A673 (cell line): ENCODE data around the gene BSPH1.
"Not testable (repeated sequence)": the region's sequence is repeated elsewhere in the genome, so short reads cannot be mapped to it uniquely, and the experiment has no call there.

ENCODE experiments used
- EZH2 ChIP-seq: fragments of 200-600 bp; sonication (generic); IDR thresholded peaks from 2 replicates; pipeline ENCODE4 v1.6.1; 2017; ENCODE audit warnings: borderline replicate concordance, low read depth, mild to moderate bottlenecking, mixed read lengths, antibody characterized with exemption, low read length; ENCODE audit not compliant: poor library complexity, severe bottlenecking
- TF ChIP-seq, protein P1 (sequence below): fragments of 300-800, 200-600 bp; sonication (generic); conservative IDR thresholded peaks from 2 replicates; pipeline ENCODE4 v1.5.1; 2017; ENCODE audit warnings: low read depth, mild to moderate bottlenecking, antibody characterized with exemption, low read length, moderate library complexity, mixed read lengths

DNA sequence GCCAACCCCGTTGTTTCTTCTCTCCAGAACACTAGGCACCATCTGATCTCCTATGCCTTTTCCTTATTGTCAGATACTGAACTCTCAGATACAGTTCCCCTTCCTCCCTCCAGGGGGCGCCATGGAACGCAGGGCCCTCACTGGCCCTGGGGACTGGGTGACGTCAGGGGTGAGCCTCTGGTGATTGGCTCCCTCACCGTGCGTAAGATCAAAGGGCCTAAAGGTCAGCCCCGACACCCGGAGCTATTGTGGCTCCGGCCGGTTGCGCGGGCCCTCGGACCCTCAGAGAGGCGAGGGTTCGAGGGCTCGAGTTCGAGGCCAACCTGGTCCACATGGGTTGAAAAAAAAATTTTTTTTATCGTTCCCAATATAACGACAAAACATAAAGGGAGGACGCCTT is 63.4 kb downstream of the BSPH1 start:
- TF ChIP-seq, protein P1, sequence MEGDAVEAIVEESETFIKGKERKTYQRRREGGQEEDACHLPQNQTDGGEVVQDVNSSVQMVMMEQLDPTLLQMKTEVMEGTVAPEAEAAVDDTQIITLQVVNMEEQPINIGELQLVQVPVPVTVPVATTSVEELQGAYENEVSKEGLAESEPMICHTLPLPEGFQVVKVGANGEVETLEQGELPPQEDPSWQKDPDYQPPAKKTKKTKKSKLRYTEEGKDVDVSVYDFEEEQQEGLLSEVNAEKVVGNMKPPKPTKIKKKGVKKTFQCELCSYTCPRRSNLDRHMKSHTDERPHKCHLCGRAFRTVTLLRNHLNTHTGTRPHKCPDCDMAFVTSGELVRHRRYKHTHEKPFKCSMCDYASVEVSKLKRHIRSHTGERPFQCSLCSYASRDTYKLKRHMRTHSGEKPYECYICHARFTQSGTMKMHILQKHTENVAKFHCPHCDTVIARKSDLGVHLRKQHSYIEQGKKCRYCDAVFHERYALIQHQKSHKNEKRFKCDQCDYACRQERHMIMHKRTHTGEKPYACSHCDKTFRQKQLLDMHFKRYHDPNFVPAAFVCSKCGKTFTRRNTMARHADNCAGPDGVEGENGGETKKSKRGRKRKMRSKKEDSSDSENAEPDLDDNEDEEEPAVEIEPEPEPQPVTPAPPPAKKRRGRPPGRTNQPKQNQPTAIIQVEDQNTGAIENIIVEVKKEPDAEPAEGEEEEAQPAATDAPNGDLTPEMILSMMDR, result not testable (repeated sequence)
- not testable (repeated sequence) for TF ChIP-seq EZH2
